HG02981 (cell line): ENCODE measurements around the gene LRBA.
"Not testable (repeated sequence)": the region's sequence is repeated elsewhere in the genome, so short reads cannot be mapped to it uniquely, and the experiment has no call there.

Source experiments
- ATAC-seq: cut with Tn5 transposase; IDR thresholded peaks from one replicate; pipeline ENCODE4 v1.9.1; 2021; ENCODE audit warnings: mild to moderate bottlenecking, moderate library complexity; ENCODE audit not compliant: unreplicated experiment

Gene LRBA

DNA sequence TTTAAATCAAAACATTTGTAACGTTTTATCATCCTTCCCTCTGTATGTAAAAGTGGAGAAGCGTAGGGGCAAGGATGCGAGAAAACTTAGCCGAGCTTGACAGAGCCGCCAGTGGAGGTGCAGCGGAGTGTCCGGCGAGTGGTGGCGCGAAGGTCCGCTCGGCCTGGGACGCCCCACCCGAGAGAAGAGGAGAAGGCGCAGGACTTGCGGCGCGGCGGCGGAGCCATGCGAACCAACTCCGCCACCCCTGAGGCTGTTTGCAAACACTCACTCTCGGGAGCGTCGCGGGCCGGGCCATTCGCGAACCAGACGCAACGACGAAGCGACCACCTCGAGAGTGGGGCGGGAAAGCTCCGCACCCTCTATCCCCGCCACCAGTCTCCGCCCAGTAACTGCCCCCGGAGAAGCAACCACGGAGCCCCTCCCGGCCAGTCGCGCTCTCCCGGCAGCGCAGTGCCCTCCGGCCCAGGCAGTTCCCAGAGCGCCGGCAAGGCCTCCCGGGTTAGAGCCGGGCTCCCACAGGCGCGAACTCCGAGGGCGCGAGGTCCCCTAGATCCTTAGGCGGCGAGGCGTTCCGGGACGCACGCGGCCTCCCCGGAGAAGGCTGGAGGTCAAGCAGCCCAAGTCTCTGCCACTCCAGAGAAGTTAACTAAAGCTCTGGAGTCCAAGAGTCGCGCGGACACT is 435.4 kb downstream of the LRBA start:
- no peak for ATAC-seq

DNA sequence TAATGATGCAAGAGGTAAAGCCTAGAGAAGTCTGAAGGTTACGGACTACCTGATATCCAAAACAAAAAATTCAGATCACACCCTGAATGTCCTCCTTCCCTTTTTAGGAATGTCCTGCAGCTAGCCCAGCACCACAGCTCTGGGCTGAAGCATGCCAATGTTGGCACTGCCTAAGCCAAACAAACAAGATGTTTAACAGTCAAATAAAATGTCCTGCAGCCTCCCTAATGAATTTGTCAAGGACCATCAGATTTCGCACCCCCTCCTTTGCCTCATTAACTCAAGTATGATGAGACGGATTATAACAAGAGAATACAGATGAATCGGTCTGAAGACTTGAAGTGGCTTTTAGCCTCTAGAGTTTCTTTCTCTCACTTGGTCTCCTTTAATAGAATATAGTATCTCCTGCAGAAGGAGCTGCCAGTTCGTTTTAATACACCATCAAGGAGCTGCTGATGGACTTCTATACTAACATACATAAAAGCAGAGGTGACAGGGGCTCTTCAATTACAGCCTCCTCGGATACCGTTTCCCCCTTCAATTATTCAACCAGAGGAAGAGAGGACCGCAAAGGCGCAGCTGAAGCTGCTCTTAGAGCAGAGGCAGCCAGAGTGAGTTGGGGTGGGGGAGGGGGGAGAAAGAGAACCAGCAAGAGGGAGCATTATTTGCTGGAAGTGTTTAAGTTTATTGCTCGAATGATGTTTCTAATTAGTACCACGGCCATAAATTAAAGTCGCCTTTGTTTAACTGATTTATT is 436.2 kb downstream of the LRBA start:
- no peak for ATAC-seq

DNA sequence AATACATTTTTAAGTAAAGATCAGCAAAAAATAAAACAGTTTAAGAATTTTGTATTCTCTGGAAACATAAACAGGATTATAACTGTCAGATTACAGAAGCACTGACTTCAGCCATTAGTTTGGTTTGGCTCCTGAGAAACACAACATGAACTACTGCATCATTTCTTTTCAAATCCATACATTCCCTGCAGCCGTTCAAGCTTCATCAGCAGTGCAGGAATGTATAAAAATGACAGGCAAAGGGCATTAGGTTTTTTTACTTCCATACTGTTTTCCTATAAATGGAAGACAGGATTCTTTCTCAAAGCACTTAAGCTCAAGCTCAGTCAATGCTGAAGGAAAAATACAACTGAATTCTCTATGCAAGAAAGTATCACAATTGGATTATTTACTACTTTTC is 437.3 kb downstream of the LRBA start:
- no peak for ATAC-seq

DNA sequence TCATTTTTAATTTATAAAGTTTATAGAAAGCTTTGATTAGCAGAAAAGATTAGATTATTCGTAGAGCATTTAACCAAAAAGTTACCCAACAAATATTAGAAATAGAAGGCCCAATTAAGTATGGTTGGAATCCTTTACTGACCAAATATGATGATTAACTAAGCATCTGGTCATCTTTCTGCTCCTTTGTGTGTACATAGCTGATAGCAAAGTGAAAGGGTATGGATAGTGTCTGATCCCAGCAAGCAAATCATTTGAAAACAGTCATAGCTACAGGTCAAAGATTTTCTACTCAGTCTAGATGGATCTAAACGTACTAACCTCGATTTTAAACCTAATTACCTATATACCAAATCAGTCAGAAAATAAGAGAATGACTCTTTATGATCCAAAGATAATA is 440.4 kb downstream of the LRBA start:
- no peak for ATAC-seq

DNA sequence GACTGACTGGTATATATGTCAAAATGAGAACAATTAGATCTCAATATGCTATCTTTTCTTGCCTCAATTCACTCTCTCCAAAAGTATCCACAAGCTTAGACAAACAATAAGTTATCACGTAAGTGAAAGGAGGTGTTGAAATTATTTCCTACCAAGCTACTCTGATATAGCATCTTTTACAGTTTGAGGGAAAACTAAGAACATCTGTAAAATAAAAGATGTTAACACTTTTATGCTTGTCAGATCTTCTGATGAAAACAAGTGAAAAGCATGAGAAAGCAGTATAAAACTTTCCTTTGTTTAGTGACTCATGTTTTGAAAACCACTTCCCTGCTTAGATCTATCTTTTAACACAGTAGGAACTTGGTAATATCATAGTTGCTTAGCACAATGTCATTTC is 441.6 kb downstream of the LRBA start:
- ATAC-seq, result no peak

DNA sequence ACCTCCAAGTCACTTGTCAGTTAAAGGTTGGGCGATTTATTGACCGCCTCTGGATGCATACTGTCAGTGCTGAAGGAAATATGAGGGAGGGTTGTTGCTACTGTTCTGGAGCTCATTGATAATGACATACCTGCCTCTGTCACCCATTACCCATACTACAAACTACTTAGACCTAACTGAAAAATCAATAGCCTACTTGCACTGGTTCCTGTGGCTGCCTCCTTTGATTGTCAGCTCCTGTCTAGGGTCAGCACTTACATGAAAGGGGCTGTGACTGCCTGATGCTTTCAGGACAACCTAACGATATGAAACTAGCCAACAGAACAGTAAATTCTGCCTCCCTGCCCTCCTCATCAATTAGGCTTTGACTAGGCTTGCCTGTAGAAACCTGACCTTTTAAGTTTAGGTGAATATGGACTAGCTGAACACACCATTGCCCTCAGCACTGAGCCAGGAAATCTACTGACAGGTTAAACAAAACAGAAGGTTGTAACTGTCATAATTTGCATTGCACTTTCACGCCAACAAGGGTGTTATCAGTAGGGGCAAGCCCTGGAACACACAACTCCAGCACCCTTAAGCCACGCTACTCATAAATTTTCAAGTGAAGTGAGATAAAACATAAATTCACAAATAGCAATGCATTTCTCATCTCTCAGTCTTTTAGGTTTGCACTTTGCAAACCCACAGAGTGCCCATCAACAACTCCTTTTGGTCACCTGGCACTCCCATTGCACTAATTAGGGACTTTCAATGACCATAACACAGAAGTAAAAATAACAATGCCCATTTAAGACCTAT is 442.2 kb downstream of the LRBA start:
- ATAC-seq, result no peak

DNA sequence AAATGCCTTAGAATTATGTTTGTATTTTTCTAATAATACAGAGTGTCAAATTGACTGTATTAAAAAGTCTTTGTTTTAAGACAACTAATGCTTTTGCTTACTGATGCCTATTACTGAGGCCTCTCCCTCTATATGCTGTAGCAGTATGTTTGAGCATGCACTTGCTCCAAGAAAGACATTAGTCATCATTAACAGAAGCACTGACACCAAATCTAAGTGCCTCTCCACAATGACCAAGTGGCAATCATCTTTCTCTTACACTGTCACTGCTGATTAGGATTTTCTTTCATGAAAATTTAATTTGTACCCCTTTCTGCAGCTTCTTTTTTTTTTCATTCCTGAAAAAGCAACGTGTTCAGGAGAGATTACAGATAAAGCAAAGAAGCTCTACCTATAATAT is 444.2 kb downstream of the LRBA start:
- no peak for ATAC-seq

DNA sequence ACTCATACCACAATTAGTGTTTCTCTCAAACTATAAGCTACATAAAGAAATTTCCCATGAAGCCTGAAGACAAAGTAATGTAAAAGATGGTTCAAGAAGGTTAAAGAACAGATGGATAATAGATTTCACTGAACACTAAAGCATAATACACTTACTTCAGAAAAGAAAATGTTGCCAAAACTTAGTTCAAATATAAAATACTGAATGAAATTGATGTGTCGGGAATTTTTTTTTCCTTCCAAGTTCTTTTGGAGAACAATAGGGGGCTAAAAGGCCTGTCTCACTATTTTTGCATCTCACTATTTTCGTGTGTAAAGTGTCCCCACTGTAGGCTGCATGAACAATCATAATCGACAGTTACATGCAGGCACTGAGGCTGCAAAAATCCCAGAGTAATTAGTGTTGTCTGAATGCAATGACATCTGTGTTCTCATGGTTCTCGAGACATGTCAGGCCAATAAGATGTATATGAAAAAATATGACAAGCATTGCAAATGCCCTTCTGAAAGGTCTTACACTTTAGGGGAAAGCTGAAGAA is 445.0 kb downstream of the LRBA start:
- no peak for ATAC-seq

DNA sequence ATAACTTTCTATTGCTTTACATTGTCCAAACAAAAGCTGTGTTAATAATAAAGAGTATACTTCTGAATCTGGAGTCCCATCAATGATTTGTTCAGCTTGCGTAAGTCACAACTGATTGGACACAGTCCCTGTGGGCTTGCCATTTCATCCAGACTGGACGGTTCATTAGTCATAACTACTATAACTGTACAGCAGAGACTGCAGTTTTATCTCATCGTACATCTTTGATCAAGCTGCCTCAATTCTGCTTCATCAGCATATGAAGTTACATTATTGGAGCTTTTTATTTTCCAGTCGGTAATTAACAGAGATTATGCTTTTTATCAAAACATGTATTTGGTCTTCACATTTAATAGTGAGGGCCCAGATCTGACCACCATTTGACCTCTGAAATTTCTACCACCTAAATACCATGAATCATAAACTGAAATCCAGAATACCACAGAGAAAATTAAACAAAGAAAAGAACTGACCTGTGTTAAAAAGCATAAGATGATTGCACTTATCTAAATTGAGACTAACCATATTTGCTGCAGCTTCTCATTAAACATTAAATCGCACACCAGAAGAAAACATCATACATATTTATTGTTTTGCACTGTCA is 445.6 kb downstream of the LRBA start:
- no peak for ATAC-seq

DNA sequence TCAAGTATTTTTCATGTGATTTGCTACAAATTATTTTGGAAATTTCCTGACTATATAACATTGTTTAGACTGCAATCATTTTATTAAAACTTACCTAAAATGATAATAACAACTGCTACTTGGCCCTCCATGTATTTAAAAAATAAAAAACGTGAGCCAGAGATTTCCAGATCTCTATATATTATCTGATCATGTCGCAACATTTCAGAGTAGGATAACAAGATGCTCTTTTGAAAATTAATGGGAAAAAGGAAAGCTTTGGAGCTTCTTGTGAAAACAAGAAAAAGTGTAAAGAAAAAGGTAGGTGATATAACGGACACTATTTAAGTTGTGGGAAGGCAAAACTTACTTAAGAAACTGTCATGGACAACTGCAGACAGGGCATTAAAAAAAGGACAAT is 448.0 kb downstream of the LRBA start:
- ATAC-seq, result no peak

DNA sequence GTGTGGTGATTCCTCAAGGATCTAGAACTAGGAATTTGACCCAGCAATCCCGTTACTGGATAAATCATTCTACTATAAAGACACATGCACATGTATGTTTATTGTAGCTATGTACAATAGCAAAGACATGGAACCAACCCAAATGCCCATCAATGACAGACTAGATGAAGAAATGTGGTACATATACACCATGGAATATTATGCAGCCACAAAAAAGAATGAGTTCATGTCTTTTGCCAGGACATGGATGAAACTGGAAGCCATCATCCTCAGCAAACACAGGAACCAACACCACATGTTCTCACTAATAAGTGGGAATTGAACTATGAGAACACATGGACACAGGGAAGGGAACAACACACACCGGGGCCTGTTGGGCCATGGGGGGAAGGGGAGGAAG is 450.1 kb downstream of the LRBA start:
- ATAC-seq, result not testable (repeated sequence)

DNA sequence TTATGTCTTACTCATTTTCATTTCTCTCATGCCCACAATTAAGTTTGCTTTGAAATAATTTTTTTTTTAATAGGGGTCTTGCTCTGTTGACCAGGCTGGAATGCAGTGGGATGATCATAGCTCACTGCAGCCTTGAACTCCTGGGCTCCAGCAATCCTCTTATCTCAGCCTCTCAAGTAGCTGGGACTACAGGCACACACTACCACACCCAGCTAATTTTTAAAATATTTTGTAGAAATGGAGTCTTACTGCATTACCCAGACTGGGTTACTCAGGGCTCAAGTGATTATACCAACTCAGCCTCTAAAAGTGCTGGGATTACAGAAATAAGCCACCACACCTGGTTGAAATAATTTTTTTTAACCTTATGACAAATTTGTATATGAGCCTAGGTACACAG is 452.3 kb downstream of the LRBA start:
- no peak for ATAC-seq

DNA sequence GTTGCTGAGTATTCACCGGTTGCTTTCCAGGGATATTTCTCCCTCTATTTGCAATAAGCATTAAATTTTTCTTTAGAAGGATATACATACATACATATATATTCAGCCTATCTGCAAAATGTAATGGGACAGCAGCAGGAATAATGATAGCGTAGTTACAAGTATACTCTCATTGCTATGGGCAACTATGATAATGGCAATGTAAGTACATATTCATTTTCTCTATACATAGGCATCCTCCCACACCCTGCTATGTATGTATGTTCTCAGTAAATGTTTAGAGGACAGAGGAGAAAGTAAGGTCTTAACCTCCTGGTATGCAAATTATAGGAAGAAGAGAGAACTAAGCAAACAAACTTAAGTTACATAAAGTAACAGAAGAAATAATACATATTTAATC is 452.8 kb downstream of the LRBA start:
- ATAC-seq, result no peak

DNA sequence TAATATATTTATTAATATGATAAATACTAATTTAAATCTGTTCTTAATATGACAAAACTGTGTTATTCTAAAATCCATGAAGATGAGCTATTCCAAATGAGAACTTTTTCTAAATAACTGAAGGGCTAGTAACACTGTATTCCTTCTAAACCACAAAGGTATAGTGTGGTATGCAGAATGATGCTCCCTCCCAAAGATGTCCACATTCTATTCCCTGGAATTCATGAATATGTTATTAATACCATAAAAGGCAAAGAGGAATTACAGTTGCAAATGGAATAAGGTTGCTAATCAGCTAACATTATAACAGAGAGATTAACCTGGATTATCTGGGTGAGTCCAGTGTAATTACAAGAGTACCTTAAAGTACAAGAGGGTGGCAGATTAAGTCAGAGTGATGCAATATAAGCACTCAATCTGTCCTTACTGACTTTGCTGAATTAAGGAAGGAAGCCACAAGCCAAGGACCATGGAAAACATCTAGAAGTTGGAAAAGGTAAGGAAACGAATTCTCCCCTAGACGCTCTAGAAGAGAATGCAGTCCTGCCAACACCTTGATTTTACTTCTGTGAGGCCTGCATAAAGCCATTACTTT is 453.8 kb downstream of the LRBA start:
- no peak for ATAC-seq

DNA sequence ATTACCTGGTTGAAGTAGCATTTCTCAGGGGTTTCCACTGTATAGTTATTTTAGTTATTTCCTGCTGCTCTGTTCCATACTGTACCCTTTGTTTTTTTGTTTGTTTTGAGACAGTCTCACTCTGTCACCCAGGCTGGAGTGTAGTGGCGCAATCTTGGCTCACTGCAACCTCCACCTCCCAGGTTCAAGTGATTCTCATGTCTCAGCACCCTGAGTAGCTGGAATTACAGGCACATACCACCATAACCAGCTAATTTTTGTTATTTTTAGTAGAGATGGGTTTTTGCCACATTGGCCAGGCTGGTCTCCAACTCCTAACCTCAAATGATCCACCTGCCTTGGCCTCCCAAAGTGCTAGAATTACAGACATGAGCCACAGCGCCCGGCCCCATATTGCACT is 457.3 kb downstream of the LRBA start:
- not testable (repeated sequence) for ATAC-seq

DNA sequence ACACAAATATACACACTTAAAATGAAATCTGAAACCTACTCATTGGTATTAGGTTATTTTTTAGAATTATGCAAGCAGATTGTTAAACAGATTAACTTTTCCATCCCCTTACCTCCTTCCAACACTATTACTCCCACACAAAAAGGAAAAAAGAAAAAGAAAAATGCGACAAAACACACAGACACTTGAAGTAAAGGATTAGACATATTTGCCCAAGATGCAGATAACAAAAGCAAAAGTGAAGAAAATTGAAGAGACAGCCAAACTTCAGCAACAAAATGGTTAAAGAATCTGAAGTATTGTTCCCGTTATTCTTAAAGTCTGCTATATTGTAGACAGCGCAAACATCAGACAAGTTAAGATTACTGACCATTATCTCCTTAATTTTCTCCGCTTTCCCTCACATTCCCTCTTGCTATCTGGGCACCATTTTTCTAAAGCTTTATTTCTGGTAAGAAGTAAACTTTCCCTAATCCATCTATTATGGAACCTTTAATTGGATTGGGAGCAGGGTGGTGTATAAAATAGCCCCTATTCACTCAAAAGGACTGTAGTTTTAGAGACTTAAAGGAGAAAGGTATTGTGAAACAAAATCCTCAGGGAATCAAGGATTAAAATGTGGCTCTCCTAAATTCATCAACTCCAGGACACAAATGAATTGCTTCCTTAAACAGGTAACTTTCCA is 467.8 kb downstream of the LRBA start:
- ATAC-seq, result no peak

DNA sequence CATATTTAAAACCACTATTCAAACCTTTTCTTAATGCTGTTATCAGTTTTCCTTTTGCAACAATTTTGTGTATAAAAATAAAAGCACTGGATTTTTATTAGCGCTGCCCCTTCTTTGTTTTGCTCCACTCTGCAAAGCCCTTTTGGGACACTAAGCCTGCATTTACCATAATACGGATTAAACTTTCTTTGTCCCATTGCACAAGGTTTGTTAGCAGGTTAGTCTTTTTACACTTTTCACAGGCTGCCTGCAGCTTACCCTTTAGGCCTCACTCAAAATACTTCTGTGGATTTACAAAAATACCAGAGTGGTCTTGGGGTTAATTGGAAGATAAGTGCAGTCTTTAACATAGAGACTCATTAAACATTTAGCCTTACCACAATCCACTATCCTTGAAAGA is 468.8 kb downstream of the LRBA start:
- ATAC-seq, result no peak

DNA sequence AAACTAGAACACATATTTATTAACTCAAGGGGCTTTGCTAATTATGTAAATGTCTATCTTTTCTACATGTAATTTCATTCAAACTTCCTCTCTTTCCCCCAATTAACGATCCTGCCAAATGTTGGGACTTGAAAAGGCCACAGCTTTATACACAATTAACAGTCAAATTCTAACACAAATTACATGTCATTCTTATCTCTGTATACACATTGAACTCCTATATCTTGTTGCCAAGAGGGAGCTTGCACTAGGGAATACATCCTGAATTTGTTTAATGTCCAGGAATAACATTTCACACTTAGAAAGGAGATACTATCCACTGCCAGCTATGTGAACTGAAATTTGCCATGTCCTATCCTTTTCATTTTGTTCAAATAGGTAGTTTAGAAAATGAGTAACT is 472.0 kb downstream of the LRBA start:
- no peak for ATAC-seq

DNA sequence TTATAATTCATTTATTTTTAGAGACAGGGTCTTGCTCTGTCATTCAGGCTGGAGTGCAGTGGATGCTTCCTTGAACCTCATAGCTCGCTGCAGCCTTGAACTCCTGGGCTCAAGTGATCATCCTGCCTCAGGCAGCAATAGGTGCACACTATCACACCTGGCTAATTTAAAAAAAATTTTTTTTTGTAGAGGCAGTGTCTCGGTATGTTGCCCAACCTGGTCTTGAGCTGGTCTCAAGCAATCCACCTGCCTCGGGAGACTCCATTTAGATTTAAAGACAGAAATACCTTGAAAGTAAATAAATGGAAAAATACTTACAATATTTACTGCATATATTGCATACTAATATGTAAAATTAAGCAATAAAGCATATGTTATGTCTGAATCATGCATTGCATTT is 473.4 kb downstream of the LRBA start:
- ATAC-seq, result no peak

DNA sequence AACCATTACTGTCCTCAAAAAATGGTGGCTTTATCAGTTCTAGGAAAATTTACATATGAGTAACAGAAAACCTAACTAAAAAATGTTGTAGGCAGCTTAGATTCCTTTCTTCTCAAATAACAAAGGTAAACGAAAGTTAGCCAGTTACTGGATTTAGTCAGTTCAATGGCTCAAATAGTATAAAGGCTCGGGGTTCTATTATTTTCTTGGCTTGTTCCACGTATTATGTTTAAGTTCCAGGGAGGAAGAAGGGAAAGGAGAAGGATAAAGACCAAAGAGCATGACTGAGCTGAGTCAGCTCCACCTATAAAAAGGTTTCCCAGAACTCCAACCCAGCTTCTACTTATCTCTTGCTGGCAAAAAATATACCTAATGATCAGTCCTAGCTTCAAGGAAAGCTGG is 474.1 kb downstream of the LRBA start:
- no peak for ATAC-seq
